ENCODE measurements around the gene PIGW. TPM values are rescaled to one million over a fixed set of nuclear protein-coding genes. Genes with fewer than 3 reads are reported as not detected.

PIGW gene
- total RNA-seq, 1 experiment from 2014 or later = 30.9 TPM

DNA sequence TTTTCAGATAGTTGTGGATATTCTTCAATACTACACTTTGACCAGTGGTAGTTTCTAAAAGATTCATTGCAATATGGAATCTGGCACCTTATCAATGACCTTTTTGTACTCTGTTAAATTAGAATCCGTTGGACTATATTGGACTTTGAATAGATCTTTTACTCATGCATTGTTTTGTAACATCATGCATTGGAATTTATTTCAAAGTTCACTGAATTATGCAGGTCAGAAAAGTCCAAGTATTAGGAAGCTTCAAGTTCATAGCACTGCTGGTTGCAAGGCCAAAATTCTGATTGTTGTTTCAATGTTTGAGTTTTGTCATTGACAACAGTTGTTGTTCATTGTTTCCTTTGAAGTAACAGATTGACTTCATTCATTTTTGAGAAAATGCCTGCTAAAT lies 49.0 kb downstream of the PIGW start:
- peaks cover 3% of the 10 kb centered on the region for H3K36me3 ChIP-seq (ENCODE audit: control insufficient read depth, insufficient read depth, low read length)
- ChIA-PET POLR2A (no interaction called here), CTCF (no interaction called here)
- no peak overlapping the region for H3K4me3 ChIP-seq (ENCODE audit: low read depth, low read length)
- DNase-seq = no peak
- H3K4me1 Mint-ChIP-seq (ENCODE audit: low read depth, unreplicated experiment) = no peaks in the 10 kb centered on the region
- TF ChIP-seq, protein P1, sequence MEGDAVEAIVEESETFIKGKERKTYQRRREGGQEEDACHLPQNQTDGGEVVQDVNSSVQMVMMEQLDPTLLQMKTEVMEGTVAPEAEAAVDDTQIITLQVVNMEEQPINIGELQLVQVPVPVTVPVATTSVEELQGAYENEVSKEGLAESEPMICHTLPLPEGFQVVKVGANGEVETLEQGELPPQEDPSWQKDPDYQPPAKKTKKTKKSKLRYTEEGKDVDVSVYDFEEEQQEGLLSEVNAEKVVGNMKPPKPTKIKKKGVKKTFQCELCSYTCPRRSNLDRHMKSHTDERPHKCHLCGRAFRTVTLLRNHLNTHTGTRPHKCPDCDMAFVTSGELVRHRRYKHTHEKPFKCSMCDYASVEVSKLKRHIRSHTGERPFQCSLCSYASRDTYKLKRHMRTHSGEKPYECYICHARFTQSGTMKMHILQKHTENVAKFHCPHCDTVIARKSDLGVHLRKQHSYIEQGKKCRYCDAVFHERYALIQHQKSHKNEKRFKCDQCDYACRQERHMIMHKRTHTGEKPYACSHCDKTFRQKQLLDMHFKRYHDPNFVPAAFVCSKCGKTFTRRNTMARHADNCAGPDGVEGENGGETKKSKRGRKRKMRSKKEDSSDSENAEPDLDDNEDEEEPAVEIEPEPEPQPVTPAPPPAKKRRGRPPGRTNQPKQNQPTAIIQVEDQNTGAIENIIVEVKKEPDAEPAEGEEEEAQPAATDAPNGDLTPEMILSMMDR (IDR thresholded peaks at IDR 0.05; ENCODE audit: insufficient read depth in 1 of 2, low read depth in 1 of 2, low read length in 1 of 2, severe bottlenecking in 1 of 2, unreplicated experiment in 1 of 2) = no peak
- H3K27ac Mint-ChIP-seq (ENCODE audit: unreplicated experiment) = no peak overlapping the region
- H3K4me3 Mint-ChIP-seq (ENCODE audit: unreplicated experiment) = no peak overlapping the region
- intact Hi-C loops (cut with micrococcal nuclease; ENCODE audit: unreplicated experiment) = no loop called here
- H3K9me3 Mint-ChIP-seq (ENCODE audit: unreplicated experiment) = no peaks in the 10 kb centered on the region
- no peaks in the 10 kb centered on the region for H3K27me3 ChIP-seq (replicated peaks; ENCODE audit: control insufficient read depth, insufficient read depth, low read length)
- H3K4me1 ChIP-seq = no peaks in the 10 kb centered on the region
- peaks cover 85% of the 10 kb centered on the region for H3K36me3 Mint-ChIP-seq (ENCODE audit: insufficient read depth, unreplicated experiment)
- BruUV-seq (replicated peaks) = no TSS peak
- H3K27me3 Mint-ChIP-seq (ENCODE audit: insufficient read depth, unreplicated experiment) = no peaks in the 10 kb centered on the region
- no peaks in the 10 kb centered on the region for H3K9me3 ChIP-seq

DNA sequence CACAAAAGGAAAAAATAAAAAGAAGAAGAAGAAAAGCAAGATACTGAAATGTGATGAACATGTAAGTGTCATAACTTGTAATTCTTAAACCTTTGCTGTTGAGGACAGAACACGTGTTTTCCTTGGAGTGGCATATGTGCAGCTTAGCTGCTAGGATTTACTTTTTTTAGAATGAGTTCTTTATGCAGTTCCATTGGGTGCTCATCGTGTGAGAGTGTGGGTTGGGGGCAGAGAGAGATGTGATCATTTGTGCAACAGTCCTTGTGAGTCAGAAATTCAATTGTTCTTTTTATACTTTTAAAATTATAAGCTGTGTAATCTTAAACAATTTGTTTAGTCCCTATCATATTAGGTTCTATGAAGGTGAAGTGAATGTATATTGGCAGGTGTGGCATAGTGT lies 51.4 kb downstream of the PIGW start:
- Histone ChIP-seq H3K9me3 (no peaks in the 10 kb centered on the region), H3K27me3 (replicated peaks; ENCODE audit: control insufficient read depth, insufficient read depth, low read length) (no peaks in the 10 kb centered on the region), H3K36me3 (ENCODE audit: control insufficient read depth, insufficient read depth, low read length) (peaks cover 3% of the 10 kb centered on the region), H3K4me3 (ENCODE audit: low read depth, low read length) (no peak overlapping the region), H3K4me1 (peaks cover 2% of the 10 kb centered on the region)
- DNase-seq = no peak
- CTCF ChIA-PET = no interaction called here
- Mint-ChIP-seq H3K4me1 (ENCODE audit: low read depth, unreplicated experiment) (peaks cover 4% of the 10 kb centered on the region), H3K9me3 (ENCODE audit: unreplicated experiment) (no peaks in the 10 kb centered on the region), H3K27me3 (ENCODE audit: insufficient read depth, unreplicated experiment) (no peaks in the 10 kb centered on the region), H3K4me3 (ENCODE audit: unreplicated experiment) (no peak overlapping the region), H3K27ac (ENCODE audit: unreplicated experiment) (no peak overlapping the region), H3K36me3 (ENCODE audit: insufficient read depth, unreplicated experiment) (peaks cover 79% of the 10 kb centered on the region)
- intact Hi-C loops (cut with micrococcal nuclease; ENCODE audit: unreplicated experiment) = no loop called here
- POLR2A ChIA-PET = no interaction called here
- TF ChIP-seq, protein P1 (IDR thresholded peaks at IDR 0.05; ENCODE audit: insufficient read depth in 1 of 2, low read depth in 1 of 2, low read length in 1 of 2, severe bottlenecking in 1 of 2, unreplicated experiment in 1 of 2) = no peak
- no TSS peak for BruUV-seq (replicated peaks)

Other genes with a start within 250 kb of the PIGW start
- gene TBC1D3G, start 211.1 kb upstream of the PIGW start, total RNA-seq (2022) = not detected in 2 replicates
- not detected in 2 replicates for gene TBC1D3H, start 146.6 kb upstream of the PIGW start, total RNA-seq (2022)
- 58.6 and 61.9 TPM in 2 replicates for gene ZNHIT3, start 48.3 kb upstream of the PIGW start, total RNA-seq (2022)
- 153 and 177 TPM in 2 replicates for gene MYO19, start 119 bp upstream of the PIGW start, total RNA-seq (2022)
- gene GGNBP2, start 9.9 kb downstream of the PIGW start, total RNA-seq (2022) = 91.3 and 91.5 TPM in 2 replicates
- 44.7 and 46.9 TPM in 2 replicates for gene DHRS11, start 56.9 kb downstream of the PIGW start, total RNA-seq (2022)
- 9.3 and 13.5 TPM in 2 replicates for gene MRM1, start 66.6 kb downstream of the PIGW start, total RNA-seq (2022)

Measured in Caco-2 (cell line).